Vagina (tissue), 2 donors: ENCODE data around the gene GHRL.

Experiments used
- POLR2A ChIP-seq, 2 donors: fragments of 450-650 bp; IDR thresholded peaks; one replicate each; pipeline ENCODE4 v1.6.1; 2017; ENCODE audit warnings: antibody characterized with exemption in 2 of 2, mild to moderate bottlenecking in 2 of 2, moderate library complexity in 2 of 2
- POLR2AphosphoS5 ChIP-seq, 2 donors: sonication (generic); formaldehyde crosslinking; IDR thresholded peaks; one replicate each; pipeline ENCODE4 v1.9.0; 2017; ENCODE audit warnings: antibody characterized with exemption in 2 of 2, mild to moderate bottlenecking in 2 of 2, low read depth in 1 of 2; ENCODE audit not compliant: insufficient read depth in 1 of 2

DNA sequence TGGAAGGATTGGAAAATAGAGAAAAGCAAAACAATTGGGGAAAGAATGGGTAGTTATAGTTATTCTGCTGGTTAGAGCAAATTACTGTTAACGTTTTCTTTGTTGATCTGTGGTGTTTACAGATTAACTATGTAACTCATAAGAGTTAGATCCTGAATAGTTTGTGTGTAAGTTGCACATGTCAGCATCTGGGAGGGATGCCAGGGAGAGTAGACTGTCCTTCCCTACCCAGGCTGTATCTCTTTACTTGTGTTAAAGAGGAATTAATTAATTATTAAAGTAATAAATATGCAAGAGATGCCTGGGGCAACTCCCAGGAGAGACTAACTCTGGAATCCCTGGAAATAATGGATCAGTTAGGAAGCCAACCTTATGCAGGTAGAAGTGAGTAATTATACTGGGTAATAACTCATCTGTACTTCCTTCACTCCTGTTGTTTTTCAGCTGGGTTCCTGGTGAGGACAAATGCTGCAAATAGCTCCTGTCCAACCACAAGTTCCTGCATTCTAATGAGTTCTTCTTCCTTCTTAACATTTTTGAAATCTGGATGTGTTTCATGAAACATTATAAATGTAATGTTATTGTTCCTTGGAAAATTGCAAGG lies 18.9 kb downstream of the GHRL start:
- TF ChIP-seq POLR2A (IDR thresholded peaks at IDR 0.05) (no peak), POLR2AphosphoS5 (IDR thresholded peaks at IDR 0.05; ENCODE audit: insufficient read depth in 1 of 2, low read depth in 1 of 2) (no peak)
